Measurements from ENCODE around the gene SEMA4D.

- no peak for TF ChIP-seq POLR2A (IDR thresholded peaks at IDR 0.05)
- TF ChIP-seq, protein P1, sequence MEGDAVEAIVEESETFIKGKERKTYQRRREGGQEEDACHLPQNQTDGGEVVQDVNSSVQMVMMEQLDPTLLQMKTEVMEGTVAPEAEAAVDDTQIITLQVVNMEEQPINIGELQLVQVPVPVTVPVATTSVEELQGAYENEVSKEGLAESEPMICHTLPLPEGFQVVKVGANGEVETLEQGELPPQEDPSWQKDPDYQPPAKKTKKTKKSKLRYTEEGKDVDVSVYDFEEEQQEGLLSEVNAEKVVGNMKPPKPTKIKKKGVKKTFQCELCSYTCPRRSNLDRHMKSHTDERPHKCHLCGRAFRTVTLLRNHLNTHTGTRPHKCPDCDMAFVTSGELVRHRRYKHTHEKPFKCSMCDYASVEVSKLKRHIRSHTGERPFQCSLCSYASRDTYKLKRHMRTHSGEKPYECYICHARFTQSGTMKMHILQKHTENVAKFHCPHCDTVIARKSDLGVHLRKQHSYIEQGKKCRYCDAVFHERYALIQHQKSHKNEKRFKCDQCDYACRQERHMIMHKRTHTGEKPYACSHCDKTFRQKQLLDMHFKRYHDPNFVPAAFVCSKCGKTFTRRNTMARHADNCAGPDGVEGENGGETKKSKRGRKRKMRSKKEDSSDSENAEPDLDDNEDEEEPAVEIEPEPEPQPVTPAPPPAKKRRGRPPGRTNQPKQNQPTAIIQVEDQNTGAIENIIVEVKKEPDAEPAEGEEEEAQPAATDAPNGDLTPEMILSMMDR (IDR thresholded peaks at IDR 0.05) = no peak
Measured at GRCh38 chr9:89476546-89476945, 21.4 kb downstream of the SEMA4D start.

Data from uterus (tissue), 2 donors.